Stimulated activated CD8-positive, alpha-beta memory T cell treated with anti-CD3 and anti-CD28 coated beads, Interleukin-7, amount 100 ng/mL, for 4 hours (primary cell): Measurements from ENCODE around the gene MSL2.
"Not testable (repeated sequence)": the region's sequence is repeated elsewhere in the genome, so short reads cannot be mapped to it uniquely, and the experiment has no call there.

Experiments used
- DNase-seq, 2 donors: peaks; one replicate each; pipeline ENCODE4 v3.0.0-alpha.2; 2020; ENCODE audit warnings: low read depth in 2 of 2

The MSL2 gene

GRCh38 chr3:136193278-136194054 lies 2.7 kb downstream of the MSL2 start:
- DNase-seq, result no peak

- no peak for DNase-seq
Observed at GRCh38 chr3:136192831-136193230, 3.3 kb downstream of the MSL2 start.

GRCh38 chr3:136192195-136192594 lies 3.9 kb downstream of the MSL2 start:
- DNase-seq, result not testable (repeated sequence)

GRCh38 chr3:136189859-136190617 lies 6.1 kb downstream of the MSL2 start:
- DNase-seq, result no peak

GRCh38 chr3:136189043-136189442 lies 7.1 kb downstream of the MSL2 start:
- no peak for DNase-seq

DNA sequence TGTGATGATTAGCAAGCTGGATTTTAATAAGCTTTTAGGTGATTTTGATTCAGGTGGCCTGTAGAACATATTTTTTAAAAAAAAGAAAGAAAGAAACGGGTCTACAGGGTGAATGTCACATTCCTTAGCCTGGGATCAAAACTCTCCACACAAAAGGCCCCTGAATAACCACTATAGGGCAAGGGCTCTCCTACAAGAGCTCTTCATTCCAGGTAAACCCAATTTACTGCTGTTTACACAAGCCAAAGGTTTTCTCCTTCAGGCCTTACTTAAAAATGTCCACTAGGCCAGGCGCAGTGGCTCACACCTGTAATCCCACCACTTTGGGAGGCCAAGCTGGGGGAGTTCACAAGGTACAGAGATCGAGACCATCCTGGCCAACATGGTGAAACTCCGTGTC lies 8.3 kb downstream of the MSL2 start:
- DNase-seq, result no peak

GRCh38 chr3:136186846-136187245 lies 9.3 kb downstream of the MSL2 start:
- DNase-seq, result no peak

DNA sequence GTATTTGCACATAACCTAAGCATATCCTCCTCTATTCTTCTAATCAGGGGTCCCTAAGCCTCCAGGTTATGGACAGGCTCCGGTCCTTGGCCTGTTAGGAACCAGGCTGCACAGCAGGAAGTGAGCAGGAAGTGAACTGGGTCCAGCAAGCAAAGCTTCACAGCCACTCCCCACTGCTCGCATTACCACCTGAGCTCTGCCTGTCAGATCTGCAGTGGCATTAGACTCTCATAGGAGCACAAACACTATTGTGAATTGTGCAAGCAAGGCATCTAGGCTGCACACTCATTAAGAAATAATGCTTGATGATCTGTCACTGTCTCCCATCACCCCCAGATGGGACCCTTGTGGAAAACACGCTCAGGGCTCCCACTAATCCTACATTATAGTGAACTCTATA lies 9.8 kb downstream of the MSL2 start:
- no peak for DNase-seq

- no peak for DNase-seq
Observed at GRCh38 chr3:136184703-136185102, 11.4 kb downstream of the MSL2 start.

DNA sequence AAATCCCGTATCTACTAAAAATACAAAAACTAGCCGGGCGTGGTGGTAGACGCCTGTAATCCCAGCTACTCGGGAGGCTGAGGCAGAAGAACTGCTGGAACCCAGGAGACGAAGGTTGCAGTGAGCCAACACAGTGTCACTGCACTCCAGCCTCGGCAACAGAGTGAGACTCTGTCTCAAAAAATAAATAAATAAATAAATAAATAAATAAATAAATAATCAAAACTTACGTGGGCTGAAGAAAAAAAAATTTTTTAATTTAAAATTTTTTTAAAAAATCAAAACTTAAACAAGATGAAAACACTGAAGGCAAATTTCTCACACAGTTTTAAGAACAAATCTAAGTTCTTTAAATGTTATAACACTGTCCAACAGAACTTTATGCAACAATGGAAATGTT lies 14.4 kb downstream of the MSL2 start:
- DNase-seq, result no peak

DNA sequence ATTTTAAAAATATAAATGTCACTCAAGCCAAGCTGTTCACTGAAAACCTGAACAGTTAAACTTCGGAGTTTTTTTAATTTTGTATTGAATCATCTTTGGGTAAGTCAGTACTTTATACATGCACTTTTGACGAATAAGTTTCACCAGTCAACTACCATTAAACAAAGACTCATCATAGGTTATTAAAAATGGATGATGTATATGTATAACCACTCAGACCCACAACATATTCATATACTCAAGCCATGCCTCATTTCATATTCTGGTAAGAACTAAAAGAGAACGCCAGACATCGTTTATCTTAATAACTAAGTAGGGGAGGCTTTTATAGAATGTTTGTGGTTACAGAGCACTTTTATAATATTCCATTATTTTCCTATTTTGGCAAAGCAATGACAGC lies 18.3 kb downstream of the MSL2 start:
- DNase-seq, result no peak

DNA sequence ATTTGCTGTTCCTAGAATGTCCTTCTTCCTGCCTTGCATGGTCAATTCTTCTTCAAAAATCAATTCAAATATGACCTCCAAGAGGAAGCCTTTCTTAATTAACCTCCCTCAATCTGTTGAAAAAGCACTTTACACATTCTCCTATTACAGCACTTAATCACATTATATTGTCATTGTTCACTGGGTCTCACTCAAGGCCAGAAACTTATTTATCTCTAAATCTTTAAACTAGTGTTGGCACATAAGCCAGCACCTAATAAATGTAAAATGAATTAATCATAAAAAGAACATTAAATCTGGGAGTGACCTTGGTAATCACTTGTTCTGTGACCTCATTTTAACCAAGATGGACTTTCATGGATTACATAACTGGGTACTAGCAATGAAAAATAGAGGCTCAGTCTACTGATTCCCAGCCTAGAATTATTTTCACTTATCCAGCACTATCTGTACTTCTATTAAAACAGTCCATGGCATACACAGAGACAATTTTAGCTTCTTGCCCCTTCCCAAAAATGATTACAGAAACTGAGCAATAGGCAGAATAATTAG lies 22.1 kb downstream of the MSL2 start:
- no peak for DNase-seq

- DNase-seq, result no peak
Observed at GRCh38 chr3:136171097-136171542, 25.0 kb downstream of the MSL2 start.

DNA sequence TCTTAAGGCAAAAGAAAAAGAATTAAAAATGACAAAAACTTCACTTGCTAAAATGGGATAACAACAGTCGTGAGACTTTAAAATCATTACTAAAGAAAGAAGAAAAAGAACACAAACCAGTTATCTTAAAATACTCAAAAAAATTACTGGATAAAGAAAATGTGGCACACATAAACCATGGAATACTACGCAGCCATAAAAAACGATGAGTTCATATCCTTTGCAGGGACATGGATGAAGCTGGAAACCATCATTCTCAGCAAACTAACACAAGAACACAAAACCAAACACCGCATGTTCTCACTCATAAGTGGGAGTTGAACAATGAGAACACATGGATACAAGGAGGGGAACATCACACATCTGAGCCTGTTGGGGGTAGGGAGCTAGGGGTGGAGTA lies 27.9 kb downstream of the MSL2 start:
- DNase-seq, result not testable (repeated sequence)

GRCh38 chr3:136166507-136166906 lies 29.6 kb downstream of the MSL2 start:
- DNase-seq, result no peak

DNA sequence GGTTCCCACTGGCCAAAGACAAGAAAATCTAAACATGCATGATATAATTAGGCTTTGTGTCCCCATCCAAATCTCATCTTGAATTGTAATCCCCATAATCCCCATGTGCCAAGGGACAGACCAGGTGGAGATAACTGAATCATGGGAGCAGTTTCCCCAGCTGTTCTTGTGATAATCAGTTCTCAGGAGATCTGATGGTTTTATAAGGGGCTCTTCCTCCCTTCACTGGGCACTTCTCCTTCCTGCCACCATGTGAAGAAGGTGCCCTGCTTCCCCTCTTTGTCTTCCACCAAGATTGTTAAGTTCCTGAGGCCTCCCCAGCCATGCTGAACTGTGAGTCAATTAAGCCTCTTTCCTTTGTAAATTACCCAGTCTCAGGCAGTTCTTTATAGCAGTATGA lies 32.5 kb downstream of the MSL2 start:
- DNase-seq, result not testable (repeated sequence)

GRCh38 chr3:136162322-136162721 lies 33.8 kb downstream of the MSL2 start:
- DNase-seq, result no peak

GRCh38 chr3:136161516-136161915 lies 34.6 kb downstream of the MSL2 start:
- no peak for DNase-seq

GRCh38 chr3:136152963-136153362 lies 43.2 kb downstream of the MSL2 start:
- no peak for DNase-seq

DNA sequence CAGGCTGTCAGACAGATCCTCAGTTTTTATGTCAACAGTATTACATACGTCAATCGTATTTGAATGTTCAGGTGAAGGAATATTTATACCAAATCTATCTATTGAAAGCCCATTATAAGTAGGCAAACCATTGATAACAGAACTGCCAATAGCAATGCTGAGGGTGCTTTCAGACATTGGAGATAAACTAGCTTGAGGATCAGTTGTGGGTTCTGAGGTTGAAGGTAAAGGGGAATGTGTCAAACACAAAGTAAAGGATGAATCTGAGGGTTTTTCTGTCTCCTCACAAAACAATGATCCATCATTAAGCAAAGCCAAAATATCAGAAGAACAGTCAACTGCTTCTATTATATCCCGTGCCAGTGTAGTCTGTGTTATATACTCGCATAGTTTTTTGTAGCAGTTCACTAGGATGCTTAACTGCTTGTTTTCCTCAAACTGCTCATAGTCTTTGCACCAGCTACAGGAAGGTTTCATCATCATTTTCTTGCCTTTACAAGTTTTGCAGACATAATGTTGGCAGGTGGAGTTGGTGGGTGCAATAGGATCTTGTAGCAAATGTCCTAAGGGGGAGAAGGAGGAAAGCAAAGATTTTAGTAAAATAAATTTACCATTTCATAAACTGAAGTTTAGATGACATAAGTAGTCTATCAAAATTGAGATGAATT lies 43.8 kb downstream of the MSL2 start:
- no peak for DNase-seq

DNA sequence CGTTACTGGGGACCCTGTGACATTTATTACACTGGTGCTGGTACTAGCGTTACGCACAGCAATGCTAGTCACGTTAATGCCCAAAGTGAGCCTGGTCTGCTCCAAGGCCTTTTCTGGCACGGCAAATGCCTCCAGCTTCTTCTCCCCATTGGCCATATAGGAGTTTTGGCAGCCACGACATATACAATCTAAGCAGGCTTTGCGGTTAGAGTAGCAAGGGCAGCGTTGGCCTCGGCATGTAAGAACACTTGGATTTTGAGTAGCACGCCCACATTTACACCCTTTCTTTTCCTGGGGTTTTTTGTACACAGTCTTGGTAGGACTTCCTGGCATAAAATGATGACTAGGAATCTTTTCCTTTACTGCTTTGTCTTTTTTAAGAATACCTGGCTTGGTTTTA lies 44.9 kb downstream of the MSL2 start:
- DNase-seq, result no peak

DNA sequence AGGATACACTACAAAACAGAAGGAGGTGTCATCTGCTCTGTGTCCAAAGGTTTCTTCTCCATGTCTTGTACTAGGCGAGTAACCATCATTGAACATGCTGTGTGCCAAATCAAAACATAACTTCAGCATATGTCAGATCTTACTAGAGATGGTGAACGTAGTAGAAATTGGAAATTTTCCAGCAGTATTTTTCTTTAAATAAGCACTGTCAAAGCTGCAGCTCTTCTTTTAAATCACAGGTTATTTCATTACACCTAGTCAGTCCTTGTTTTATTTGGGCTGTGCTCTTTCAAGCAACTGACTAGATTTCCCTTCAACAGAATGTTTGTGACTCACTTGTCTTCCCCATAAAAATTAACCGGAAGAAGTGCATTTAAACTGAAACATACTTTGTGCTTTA lies 46.5 kb downstream of the MSL2 start:
- DNase-seq, result no peak
